Peyer's patch (tissue), 4 donors: ENCODE data around the gene RNASEH2B. TPM values are rescaled to one million over a fixed set of nuclear protein-coding genes. Genes with fewer than 3 reads are reported as not detected.

Source experiments
- DNase-seq, 3 donors: peaks; one replicate each; pipeline ENCODE4 v3.0.0-alpha.2; 2017 to 2019
- H3K27ac ChIP-seq, 4 donors: fragments of 200-600 bp; sonication (generic); one replicate each; pipeline ENCODE4 v1.5.1; 2016 to 2019
- H3K27me3 ChIP-seq, 2 donors: fragments of 200-600 bp; sonication (generic); one replicate each; pipeline ENCODE4 v1.5.1; 2019
- H3K36me3 ChIP-seq, 3 donors: fragments of 200-600 bp; sonication (generic); one replicate each; pipeline ENCODE4 v1.5.1; 2016 to 2019
- H3K4me1 ChIP-seq, 4 donors: fragments of 200-600 bp; sonication (generic); one replicate each; pipeline ENCODE4 v1.5.1; 2016 to 2019
- H3K4me3 ChIP-seq, 4 donors: fragments of 200-600 bp; sonication (generic); 1 replicate in 3 of 4; 2 replicates in 1 of 4; pipeline ENCODE4 v1.5.1; 2016 to 2019; ENCODE audit warnings: mild to moderate bottlenecking in 1 of 4
- H3K9me3 ChIP-seq, 4 donors: fragments of 200-600 bp; sonication (generic); one replicate each; pipeline ENCODE4 v1.5.1; 2016 to 2019; ENCODE audit warnings: mild to moderate bottlenecking in 1 of 4
- CTCF ChIP-seq, 6 experiments: fragments of 450-650 bp in 4 of 6; fragments of 200-600 bp in 2 of 6; sonication (generic) in 1 of 6; IDR thresholded peaks; one replicate each; pipeline ENCODE4 v1.5.1; 2017 to 2019; ENCODE audit warnings: antibody characterized with exemption in 6 of 6, mild to moderate bottlenecking in 3 of 6, moderate library complexity in 1 of 6
- POLR2A ChIP-seq, 2 donors: fragments of 450-650 bp; IDR thresholded peaks; one replicate each; pipeline ENCODE4 v1.5.1; 2017; ENCODE audit warnings: antibody characterized with exemption in 2 of 2, mild to moderate bottlenecking in 2 of 2, moderate library complexity in 2 of 2
- total RNA-seq, 4 donors: library from RNA; depleted of rRNA; stranded (reverse); fragments of >200 nt; gene quantifications; one replicate each; pipeline ENCODE4 v1.1.0, GENCODE V29; 2016

The RNASEH2B gene
- total RNA-seq, 4 donors from 2014 or later, result 20.0 to 88.3 (median 28.2) TPM

- H3K4me1 ChIP-seq, result peaks cover 0 to 1% (median 0%) of the 10 kb centered on the region in 4 donors
- no peaks in the 10 kb centered on the region for H3K27me3 ChIP-seq
- H3K36me3 ChIP-seq, result no peaks in the 10 kb centered on the region
- H3K9me3 ChIP-seq, result no peaks in the 10 kb centered on the region
- H3K4me3 ChIP-seq, result no peak overlapping the region
- no peak for TF ChIP-seq CTCF (IDR thresholded peaks at IDR 0.05)
- TF ChIP-seq POLR2A (IDR thresholded peaks at IDR 0.05), result no peak
- no peak overlapping the region for H3K27ac ChIP-seq
- DNase-seq, result no peak
These were observed 21.2 kb upstream of the RNASEH2B start for GRCh38 chr13:50888362-50888761.

GRCh38 chr13:50889317-50889716 is 20.3 kb upstream of the RNASEH2B start:
- H3K27ac ChIP-seq, result no peak overlapping the region
- TF ChIP-seq POLR2A (IDR thresholded peaks at IDR 0.05) (no peak), CTCF (IDR thresholded peaks at IDR 0.05) (no peak)
- no peaks in the 10 kb centered on the region for H3K9me3 ChIP-seq
- H3K27me3 ChIP-seq, result no peaks in the 10 kb centered on the region
- no peak overlapping the region for H3K4me3 ChIP-seq
- peaks cover 0 to 11% (median 0%) of the 10 kb centered on the region in 4 donors for H3K4me1 ChIP-seq
- H3K36me3 ChIP-seq, result no peaks in the 10 kb centered on the region
- no peak for DNase-seq

- H3K27ac ChIP-seq, result peak overlapping the region in 1 of 4 donors; percentile 68
- H3K4me1 ChIP-seq, result peaks cover 0 to 12% (median 0%) of the 10 kb centered on the region in 4 donors
- no peak for DNase-seq
- H3K9me3 ChIP-seq, result no peaks in the 10 kb centered on the region
- H3K36me3 ChIP-seq, result no peaks in the 10 kb centered on the region
- no peaks in the 10 kb centered on the region for H3K27me3 ChIP-seq
- H3K4me3 ChIP-seq, result no peak overlapping the region
- no peak for TF ChIP-seq POLR2A (IDR thresholded peaks at IDR 0.05)
- TF ChIP-seq CTCF (IDR thresholded peaks at IDR 0.05), result no peak
These were observed 18.4 kb upstream of the RNASEH2B start for GRCh38 chr13:50891206-50891605.

GRCh38 chr13:50892210-50892944 is 17.2 kb upstream of the RNASEH2B start:
- peak overlapping the region in 1 of 4 donors; percentile 0 for H3K4me3 ChIP-seq
- TF ChIP-seq CTCF (IDR thresholded peaks at IDR 0.05) (no peak), POLR2A (IDR thresholded peaks at IDR 0.05) (no peak)
- peak in 2 of 3 donors; percentile 80 to 84 for DNase-seq
- no peaks in the 10 kb centered on the region for H3K27me3 ChIP-seq
- H3K36me3 ChIP-seq, result no peaks in the 10 kb centered on the region
- peak overlapping the region in 3 of 4 donors; percentile 68 to 71 (median 68) for H3K27ac ChIP-seq
- no peaks in the 10 kb centered on the region for H3K9me3 ChIP-seq
- H3K4me1 ChIP-seq, result peaks cover 0 to 12% (median 0%) of the 10 kb centered on the region in 4 donors

GRCh38 chr13:50893211-50893852 is 16.3 kb upstream of the RNASEH2B start:
- no peak for TF ChIP-seq POLR2A (IDR thresholded peaks at IDR 0.05)
- TF ChIP-seq CTCF (IDR thresholded peaks at IDR 0.05), result no peak
- Histone ChIP-seq H3K27ac (peak overlapping the region; percentile 65 to 71 (median 68)), H3K36me3 (no peaks in the 10 kb centered on the region), H3K9me3 (no peaks in the 10 kb centered on the region), H3K4me1 (peaks cover 0 to 12% (median 0%) of the 10 kb centered on the region in 4 donors), H3K27me3 (no peaks in the 10 kb centered on the region), H3K4me3 (no peak overlapping the region)
- DNase-seq, result peak in 1 of 3 donors; percentile 40
